GM23338 (cell line): ENCODE data around the gene TBC1D2B. TPM values are rescaled to one million over a fixed set of nuclear protein-coding genes. Genes with fewer than 3 reads are reported as not detected.

Experiments
- ATAC-seq: fragments of 200-7000 bp; cut with Tn5 transposase; 3 replicates; pipeline ENCODE4 v1.9.1; 2020
- DNase-seq: peaks from one replicate; pipeline ENCODE4 v3.0.0-alpha.2; 2015; ENCODE audit warnings: low spot score
- H2AFZ ChIP-seq: fragments of 200-600 bp; sonication (generic); 2 replicates; pipeline ENCODE4 v1.8.0; 2016; ENCODE audit warnings: antibody characterized with exemption, mild to moderate bottlenecking, moderate library complexity
- H3F3A ChIP-seq: fragments of 200-600 bp; sonication (generic); replicated peaks from 2 replicates; pipeline ENCODE4 v1.8.0; 2017; ENCODE audit warnings: antibody characterized with exemption, mixed run types, low read depth
- H3K27ac ChIP-seq: fragments of 200-600 bp; sonication (generic); 2 replicates; pipeline ENCODE4 v1.6.1; 2016; ENCODE audit warnings: low read depth
- H3K27me3 ChIP-seq: fragments of 200-600 bp; sonication (generic); 2 replicates; pipeline ENCODE4 v1.8.0; 2016; ENCODE audit warnings: mild to moderate bottlenecking, mixed run types, moderate library complexity; ENCODE audit not compliant: insufficient read depth
- H3K36me3 ChIP-seq: fragments of 200-600 bp; sonication (generic); 2 replicates; pipeline ENCODE4 v1.8.0; 2016; ENCODE audit warnings: mild to moderate bottlenecking; ENCODE audit not compliant: insufficient read depth
- H3K4me1 ChIP-seq: fragments of 200-600 bp; sonication (generic); 2 replicates; pipeline ENCODE4 v1.8.0; 2016; ENCODE audit warnings: mild to moderate bottlenecking, moderate library complexity; ENCODE audit not compliant: insufficient read depth
- H3K4me2 ChIP-seq: fragments of 200-600 bp; sonication (generic); 2 replicates; pipeline ENCODE4 v1.7.1; 2017; ENCODE audit warnings: mixed run types
- H3K4me3 ChIP-seq: fragments of 200-600 bp; sonication (generic); 2 replicates; pipeline ENCODE4 v1.6.1; 2016; ENCODE audit warnings: mixed run types
- H3K79me2 ChIP-seq: fragments of 200-600 bp; sonication (generic); replicated peaks from 2 replicates; pipeline ENCODE4 v1.8.0; 2017; ENCODE audit warnings: mild to moderate bottlenecking; ENCODE audit not compliant: insufficient read depth
- H3K9me2 ChIP-seq: fragments of 200-600 bp; sonication (generic); 2 replicates; pipeline ENCODE4 v1.8.0; 2017; ENCODE audit not compliant: insufficient read depth
- H4K20me1 ChIP-seq: fragments of 200-600 bp; sonication (generic); replicated peaks from 2 replicates; pipeline ENCODE4 v1.8.0; 2017; ENCODE audit warnings: mild to moderate bottlenecking; ENCODE audit not compliant: insufficient read depth
- H3K27ac Mint-ChIP-seq: 2 replicates; pipeline ENCODE4 v1.8.0; 2020; ENCODE audit warnings: inconsistent platforms, mild to moderate bottlenecking, moderate library complexity, mixed read lengths
- H3K27me3 Mint-ChIP-seq: 3 replicates; pipeline ENCODE4 v1.8.0; 2022; ENCODE audit warnings: low read depth, mild to moderate bottlenecking, moderate library complexity, mixed read lengths, inconsistent platforms; ENCODE audit not compliant: insufficient read depth, poor library complexity
- H3K36me3 Mint-ChIP-seq: 3 replicates; pipeline ENCODE4 v1.8.0; 2021; ENCODE audit warnings: low read depth, mild to moderate bottlenecking, inconsistent platforms, moderate library complexity, mixed read lengths
- H3K4me1 Mint-ChIP-seq: 3 replicates; pipeline ENCODE4 v1.8.0; 2020; ENCODE audit warnings: mild to moderate bottlenecking, inconsistent platforms, mixed read lengths
- H3K4me3 Mint-ChIP-seq: 3 replicates; pipeline ENCODE4 v1.8.0; 2021; ENCODE audit warnings: moderate library complexity, mild to moderate bottlenecking, inconsistent platforms, mixed read lengths
- H3K9me3 Mint-ChIP-seq: 3 replicates; pipeline ENCODE4 v1.8.0; 2020; ENCODE audit warnings: moderate library complexity, mild to moderate bottlenecking, inconsistent platforms, mixed read lengths
- CREB1 ChIP-seq: fragments of 250-450 bp; sonication (Bioruptor Pico); IDR thresholded peaks from 2 replicates; pipeline ENCODE4 v1.5.0; 2020; ENCODE audit warnings: low read depth, mild to moderate bottlenecking, moderate library complexity
- ETS1 ChIP-seq: IDR thresholded peaks from 2 replicates; pipeline ENCODE4 v1.6.1; 2016; ENCODE audit warnings: antibody characterized with exemption
- JUNB ChIP-seq: IDR thresholded peaks from one replicate; pipeline ENCODE4 v1.6.1; 2016; ENCODE audit warnings: antibody characterized with exemption; ENCODE audit not compliant: unreplicated experiment
- STAT1 ChIP-seq: IDR thresholded peaks from one replicate; pipeline ENCODE4 v1.6.1; 2016; ENCODE audit warnings: antibody characterized with exemption; ENCODE audit not compliant: unreplicated experiment
- ZNF331 ChIP-seq: fragments of 250-450 bp; sonication (Bioruptor Pico); IDR thresholded peaks from 2 replicates; pipeline ENCODE4 v1.5.0; 2020; ENCODE audit warnings: low read depth, mild to moderate bottlenecking, moderate library complexity
- ZNF462 ChIP-seq: fragments of 250-450 bp; sonication (Bioruptor Pico); IDR thresholded peaks from 2 replicates; pipeline ENCODE4 v1.5.0; 2020; ENCODE audit warnings: mild to moderate bottlenecking, moderate library complexity
- polyA plus RNA-seq: library from polyadenylated mRNA; unstranded; fragments of >200 nt; fragmentation: Nextera tagmentation; extraction: Ambion mirVana; gene quantifications from 2 replicates; pipeline ENCODE4 v1.2.1, GENCODE V29; 2016
- total RNA-seq: library from RNA; depleted of rRNA; stranded (reverse); fragments of >200 nt; shearing (Covaris generic); gene quantifications from 2 replicates; pipeline ENCODE4 v1.2.3, GENCODE V29; 2014

Gene TBC1D2B
- total and polyA plus RNA-seq, 2 experiments from 2014 or later, result 3.6 to 17.8 TPM

GRCh38 chr15:78072080-78072892, 5.2 kb downstream of the TBC1D2B start:
- H3K9me3 Mint-ChIP-seq, result no peaks in the 10 kb centered on the region
- H3K36me3 ChIP-seq, result no peaks in the 10 kb centered on the region
- H3K27ac ChIP-seq, result peak overlapping the region; percentile 64; the same call in 1 of the 2 replicates
- peaks cover 4% of the 10 kb centered on the region for H3K27me3 Mint-ChIP-seq
- H3K27me3 ChIP-seq, result no peaks in the 10 kb centered on the region
- no peak overlapping the region for H3K4me2 ChIP-seq
- ATAC-seq (no peak), DNase-seq (no peak)
- H3K36me3 Mint-ChIP-seq, result no peaks in the 10 kb centered on the region
- TF ChIP-seq JUNB, result no peak
- no peak for TF ChIP-seq STAT1
- TF ChIP-seq ZNF462 (CRISPR knock-in tag), result no peak
- no peak for TF ChIP-seq CREB1 (CRISPR knock-in tag)
- no peak for TF ChIP-seq ZNF331 (CRISPR knock-in tag)
- TF ChIP-seq ETS1, result no peak
- no peak overlapping the region for H3K4me3 Mint-ChIP-seq
- peaks cover 67% of the 10 kb centered on the region for H3K4me1 ChIP-seq
- H3K79me2 ChIP-seq, result peaks cover 76% of the 10 kb centered on the region
- H3K9me2 ChIP-seq, result peaks cover 4% of the 10 kb centered on the region; the same call in 1 of the 2 replicates
- H3F3A ChIP-seq, result peaks cover 5% of the 10 kb centered on the region; the same call in 1 of the 2 replicates
- peaks cover 13% of the 10 kb centered on the region; the same call in 1 of the 2 replicates for H4K20me1 ChIP-seq
- peak overlapping the region; percentile 52; the same call in 1 of the 2 replicates for H3K27ac Mint-ChIP-seq
- H3K4me1 Mint-ChIP-seq, result peaks cover 58% of the 10 kb centered on the region
- no peak overlapping the region for H2AFZ ChIP-seq
- no peak overlapping the region for H3K4me3 ChIP-seq
